Suppressor macrophage treated with lipopolysaccharide for 1 hour (primary cell): Measurements from ENCODE around the gene MORC3.
"Not testable (repeated sequence)": the region's sequence is repeated elsewhere in the genome, so short reads cannot be mapped to it uniquely, and the experiment has no call there.

Source experiments
- DNase-seq, 3 donors: peaks; one replicate each; pipeline ENCODE4 v3.0.0-alpha.2; 2020 to 2022

The MORC3 gene

GRCh38 chr21:36319767-36320420 lies at the start of gene MORC3:
Gene MORC3 (plus strand): TSS chr21:36320197. CDS start chr21:36320265, 68 bp downstream.
- DNase-seq = peak; percentile 99 to 100 (median 100)

GRCh38 chr21:36270786-36271695 lies 49.0 kb upstream of the MORC3 start:
- DNase-seq = not testable (repeated sequence)

- DNase-seq = no peak
Observed at GRCh38 chr21:36274128-36274527, 45.9 kb upstream of the MORC3 start.

- DNase-seq = peak in 1 of 3 donors; percentile 1
Observed at GRCh38 chr21:36282568-36283230, 37.3 kb upstream of the MORC3 start.

GRCh38 chr21:36283231-36283622 lies 36.8 kb upstream of the MORC3 start:
- not testable (repeated sequence) for DNase-seq

GRCh38 chr21:36288651-36289243 lies 31.2 kb upstream of the MORC3 start:
- no peak for DNase-seq

GRCh38 chr21:36291509-36291908 lies 28.5 kb upstream of the MORC3 start:
- no peak for DNase-seq

GRCh38 chr21:36297406-36297937 lies 22.5 kb upstream of the MORC3 start:
- DNase-seq = peak; percentile 57 to 70 (median 63)

- DNase-seq = peak; percentile 86 to 92 (median 90)
Observed at GRCh38 chr21:36297938-36298572, 21.9 kb upstream of the MORC3 start.

- DNase-seq = no peak
Observed at GRCh38 chr21:36306872-36307534, 13.0 kb upstream of the MORC3 start.

- DNase-seq = no peak
Observed at GRCh38 chr21:36310016-36310415, 10.0 kb upstream of the MORC3 start.

GRCh38 chr21:36313446-36313845 lies 6.6 kb upstream of the MORC3 start:
- DNase-seq = not testable (repeated sequence)

- DNase-seq = not testable (repeated sequence)
Observed at GRCh38 chr21:36316045-36316444, 4.0 kb upstream of the MORC3 start.

- no peak for DNase-seq
Observed at GRCh38 chr21:36316872-36317484, 3.0 kb upstream of the MORC3 start.

- DNase-seq = not testable (repeated sequence)
Observed at GRCh38 chr21:36319406-36319766, 611 bp upstream of the MORC3 start.

- DNase-seq = peak; percentile 73 to 85 (median 74)
Observed at GRCh38 chr21:36320421-36321324, 676 bp downstream of the MORC3 start.

GRCh38 chr21:36321325-36322082 lies 1.5 kb downstream of the MORC3 start:
- DNase-seq = peak; percentile 51 to 61 (median 52)

- DNase-seq = no peak
Observed at GRCh38 chr21:36322083-36322424, 2.1 kb downstream of the MORC3 start.

GRCh38 chr21:36323032-36323431 lies 3.0 kb downstream of the MORC3 start:
- DNase-seq = peak; percentile 83 to 95 (median 92)
